Inferior parietal cortex (tissue), 1 donor: Measurements from ENCODE around the gene MAT2B.
"Not testable (repeated sequence)": the region's sequence is repeated elsewhere in the genome, so short reads cannot be mapped to it uniquely, and the experiment has no call there.

ENCODE experiments used
- DNase-seq: peaks from one replicate; pipeline ENCODE4 v3.0.0-alpha.2; 2016; ENCODE audit errors: extremely low spot score

The MAT2B gene

DNA sequence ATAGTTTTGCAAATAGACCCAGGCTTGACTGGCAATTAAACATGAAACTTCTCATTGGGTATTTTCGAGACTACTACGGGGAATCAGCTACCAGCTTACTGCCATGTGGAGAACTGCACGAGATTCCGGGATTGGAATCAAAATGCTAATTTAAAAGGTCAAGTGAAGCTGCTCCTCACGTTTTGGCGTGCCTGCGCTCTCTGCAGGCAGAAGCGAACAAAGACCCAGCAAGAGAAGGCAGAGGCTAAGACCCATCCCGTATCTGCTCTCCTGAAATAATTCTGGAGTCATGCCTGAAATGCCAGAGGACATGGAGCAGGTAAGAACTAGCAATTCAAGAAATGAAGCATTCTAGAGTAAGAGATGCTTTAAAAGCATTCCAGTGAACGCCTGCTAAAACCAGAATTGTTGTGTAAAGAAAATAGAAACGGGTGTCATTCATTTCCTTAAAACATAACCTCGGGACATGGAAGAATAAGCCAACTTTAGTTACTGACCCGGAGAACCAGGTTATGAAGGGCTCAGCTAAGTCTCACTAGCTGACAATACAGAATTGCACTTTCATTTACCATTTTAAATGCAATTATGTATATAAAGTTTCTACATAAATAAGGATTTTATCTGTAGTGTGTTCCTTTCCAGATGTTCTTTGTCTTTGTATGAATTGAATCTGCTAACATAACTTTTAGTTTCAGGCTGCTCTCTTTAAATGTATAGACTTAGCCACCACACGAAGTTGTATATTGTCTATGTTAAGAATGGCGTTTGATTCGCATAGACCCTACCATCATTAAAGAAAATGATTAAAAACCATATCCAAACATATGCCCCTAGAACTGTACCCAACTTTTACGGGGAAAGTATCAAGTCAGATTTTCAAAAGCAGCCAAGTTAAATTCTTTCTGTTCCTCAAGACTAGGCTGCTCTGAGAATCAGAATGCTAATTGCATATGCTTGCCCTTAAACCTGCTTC is 2.0 kb upstream of the MAT2B start:
- DNase-seq: peak; percentile 73

DNA sequence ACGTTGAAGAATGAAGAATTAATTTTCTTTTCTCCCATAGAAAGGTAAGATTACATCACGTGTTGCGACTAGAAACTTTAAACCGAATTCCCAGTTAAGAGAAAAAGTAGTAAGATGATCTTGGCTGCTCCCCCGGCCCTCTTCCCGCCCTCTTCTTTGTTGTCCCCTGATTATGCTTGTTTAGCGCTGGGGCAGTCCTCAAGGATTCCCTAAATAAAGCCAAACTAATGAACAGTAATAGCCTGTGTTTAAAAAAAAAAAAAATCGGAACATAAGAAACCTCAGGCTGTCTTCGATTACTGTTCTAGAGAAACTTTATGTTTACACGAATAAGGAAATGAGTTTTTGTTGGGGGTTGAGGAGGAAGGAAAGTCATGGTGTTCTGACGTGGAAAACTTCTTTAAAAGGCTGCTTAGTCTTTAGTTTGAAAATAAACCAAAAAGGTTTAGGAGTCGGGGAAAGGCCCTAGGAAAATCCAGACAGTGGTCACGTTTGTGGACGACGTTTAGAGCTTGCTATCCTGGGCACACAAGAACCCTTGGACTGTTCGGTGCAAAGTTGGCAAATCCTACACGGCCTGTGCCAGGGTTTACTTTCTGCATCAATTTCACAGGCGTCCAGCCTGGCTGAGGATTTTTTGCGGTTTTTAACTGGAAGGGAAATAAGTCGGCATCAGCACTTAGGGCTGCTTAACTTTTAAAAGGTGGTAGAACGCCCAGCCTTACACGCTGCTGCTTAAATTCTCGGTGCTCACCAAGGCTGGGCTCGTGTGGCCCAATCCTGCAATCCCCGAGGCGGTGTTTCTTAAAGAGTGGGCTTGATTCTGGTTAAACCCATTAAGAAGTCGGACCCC is 1.1 kb upstream of the MAT2B start:
- peak; percentile 67 for DNase-seq

DNA sequence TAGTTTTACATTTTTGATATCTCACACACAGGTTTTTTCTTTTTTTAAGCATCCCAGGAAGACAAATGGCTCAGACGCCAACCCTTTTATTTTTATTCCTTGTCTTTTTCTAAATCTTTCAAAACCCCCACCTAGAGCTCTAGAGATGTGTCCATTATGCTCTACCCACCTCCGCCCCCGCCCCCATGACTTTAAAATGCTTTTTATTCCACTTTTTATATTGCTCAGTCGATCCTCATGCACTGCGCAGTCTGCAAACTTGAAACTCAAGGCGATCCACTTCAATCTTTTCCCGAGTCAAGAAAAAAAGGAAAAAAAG is 411 bp upstream of the MAT2B start:
- no peak for DNase-seq

DNA sequence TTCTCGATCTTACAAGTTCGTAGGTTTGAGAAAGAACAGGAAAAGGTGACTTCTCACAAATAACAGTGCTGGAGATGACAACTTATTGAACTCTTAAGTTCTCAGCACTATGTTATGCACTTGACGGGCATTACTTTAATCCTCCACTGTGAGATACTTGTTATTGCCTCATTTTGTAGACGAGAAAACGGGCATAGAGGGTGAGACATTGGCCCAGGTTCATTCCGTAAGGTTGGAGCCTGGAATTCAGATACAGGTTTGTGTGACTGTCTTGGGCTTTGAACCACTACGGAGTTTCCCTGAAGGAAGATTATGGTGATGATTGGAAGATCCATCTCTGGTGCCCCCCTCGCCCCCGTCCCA is 657 bp downstream of the MAT2B start:
- no peak for DNase-seq

DNA sequence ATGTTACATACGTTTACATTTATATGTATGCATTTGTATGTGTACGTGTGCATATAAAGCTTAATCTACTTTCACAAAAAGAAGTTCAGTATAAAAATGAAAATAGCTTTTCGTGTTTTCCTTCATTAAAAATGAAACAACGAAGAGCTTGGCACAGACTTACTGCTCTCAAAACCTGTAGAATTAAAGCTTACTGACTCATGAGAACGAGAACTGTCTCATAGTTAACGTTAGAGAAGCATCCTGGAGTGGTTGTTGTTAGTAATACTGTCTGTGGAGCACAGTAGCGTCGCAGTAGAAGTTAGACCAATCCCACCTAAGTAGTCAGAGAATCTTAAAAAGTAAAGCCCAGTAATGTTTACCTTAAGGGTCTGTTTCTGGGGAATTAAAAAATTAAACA is 1.3 kb downstream of the MAT2B start:
- DNase-seq: no peak

DNA sequence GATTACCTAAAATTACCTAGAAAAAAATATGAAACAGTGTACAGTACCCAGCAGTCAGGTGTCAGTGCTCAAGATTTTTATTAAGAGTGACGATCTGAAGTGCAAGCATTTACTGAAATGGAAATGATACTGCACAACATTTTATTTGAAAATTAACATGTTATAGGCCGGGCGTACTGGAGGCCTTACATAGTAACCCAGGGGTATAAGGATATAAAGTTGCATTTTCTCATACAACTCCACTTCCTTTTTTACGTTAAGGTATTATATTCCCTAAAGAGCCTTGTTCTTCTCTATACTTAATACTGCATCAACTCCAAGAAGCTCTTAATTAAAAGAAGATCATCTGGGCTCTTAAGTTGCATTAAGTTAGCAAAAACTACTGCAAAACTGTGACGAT is 3.3 kb downstream of the MAT2B start:
- no peak for DNase-seq

- DNase-seq: peak; percentile 33
Measured at GRCh38 chr5:163509291-163509951, 4.0 kb downstream of the MAT2B start.

- no peak for DNase-seq
Measured at GRCh38 chr5:163512526-163512925, 7.1 kb downstream of the MAT2B start.

DNA sequence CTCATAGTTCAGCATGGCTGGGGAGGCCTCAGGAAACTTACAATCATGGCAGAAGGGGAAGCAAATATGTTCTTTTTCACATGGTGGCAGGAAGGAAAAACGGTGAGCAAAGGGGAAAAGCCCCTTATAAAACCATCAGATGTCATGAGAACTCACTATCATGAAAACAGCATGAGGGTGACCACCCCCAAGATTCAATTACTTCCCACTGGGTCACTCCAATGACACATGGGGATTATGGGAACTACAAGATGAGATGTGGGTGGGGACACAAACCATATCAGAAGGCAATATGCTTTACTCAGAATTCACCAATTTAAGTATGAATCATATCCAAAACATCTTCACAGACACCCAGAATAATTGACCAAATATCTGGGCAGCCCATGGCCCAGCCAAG is 19.7 kb downstream of the MAT2B start:
- DNase-seq: no peak

DNA sequence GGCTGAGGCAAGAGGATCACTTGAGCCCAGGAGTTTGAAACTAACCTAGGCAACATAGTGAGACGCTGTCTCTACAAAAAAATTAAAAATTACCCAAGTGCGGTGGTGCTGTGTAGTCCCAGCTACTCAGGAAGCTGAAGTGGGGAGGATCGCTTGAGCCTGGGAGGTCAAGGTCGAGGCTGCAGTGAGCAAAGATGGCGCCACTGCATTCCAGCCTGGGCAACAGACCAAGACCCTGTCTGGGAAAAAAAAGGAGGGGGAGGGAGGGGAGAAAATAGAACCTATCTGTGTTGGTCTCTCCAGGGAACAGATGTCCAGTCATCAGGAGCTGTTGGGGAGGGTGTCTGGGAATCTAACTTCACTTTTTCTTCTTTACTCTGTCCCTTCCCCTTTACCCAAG is 24.3 kb downstream of the MAT2B start:
- DNase-seq: no peak

- no peak for DNase-seq
Measured at GRCh38 chr5:163531272-163531671, 25.9 kb downstream of the MAT2B start.

- no peak for DNase-seq
Measured at GRCh38 chr5:163532171-163533084, 27.0 kb downstream of the MAT2B start.

DNA sequence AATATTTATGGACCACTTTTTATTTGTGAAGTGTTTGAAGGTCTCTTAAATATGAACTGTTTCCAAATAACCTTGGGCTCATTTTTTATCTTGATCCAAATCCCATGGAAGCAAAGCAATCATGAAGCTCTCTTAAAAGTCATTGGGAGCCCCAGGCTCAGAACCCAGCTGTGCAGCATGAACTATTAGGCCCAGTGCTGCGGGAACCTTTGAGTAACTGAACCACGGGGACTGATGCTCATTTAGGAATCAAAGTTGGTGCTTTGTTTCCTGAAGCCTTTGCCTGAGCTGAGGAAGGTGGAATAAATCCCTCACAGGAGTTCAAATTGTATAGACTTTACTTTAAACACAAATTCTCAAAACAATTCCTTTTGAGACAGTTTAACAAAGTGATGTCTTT is 27.8 kb downstream of the MAT2B start:
- DNase-seq: no peak

GRCh38 chr5:163534492-163535094 is 29.2 kb downstream of the MAT2B start:
- DNase-seq: no peak

DNA sequence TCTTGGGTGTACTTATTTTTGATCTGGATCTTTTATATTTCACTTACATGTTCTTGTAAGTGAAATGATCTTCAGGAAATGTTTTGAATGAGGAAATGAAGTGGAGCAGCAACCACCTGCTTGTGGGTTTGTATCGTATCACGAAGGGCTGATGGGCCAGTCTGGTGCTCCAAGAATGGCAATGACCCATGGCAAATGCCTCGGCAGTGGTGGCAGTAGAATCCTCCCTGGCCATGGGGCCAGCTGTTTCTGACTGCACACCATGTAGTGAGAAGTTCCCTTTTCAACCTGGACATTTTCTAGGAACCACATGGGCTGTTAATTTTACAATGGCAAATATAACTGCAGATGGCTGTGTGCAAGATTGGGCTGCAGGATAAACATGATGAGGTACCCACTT is 29.9 kb downstream of the MAT2B start:
- no peak for DNase-seq

GRCh38 chr5:163536442-163536841 is 31.0 kb downstream of the MAT2B start:
- not testable (repeated sequence) for DNase-seq

DNA sequence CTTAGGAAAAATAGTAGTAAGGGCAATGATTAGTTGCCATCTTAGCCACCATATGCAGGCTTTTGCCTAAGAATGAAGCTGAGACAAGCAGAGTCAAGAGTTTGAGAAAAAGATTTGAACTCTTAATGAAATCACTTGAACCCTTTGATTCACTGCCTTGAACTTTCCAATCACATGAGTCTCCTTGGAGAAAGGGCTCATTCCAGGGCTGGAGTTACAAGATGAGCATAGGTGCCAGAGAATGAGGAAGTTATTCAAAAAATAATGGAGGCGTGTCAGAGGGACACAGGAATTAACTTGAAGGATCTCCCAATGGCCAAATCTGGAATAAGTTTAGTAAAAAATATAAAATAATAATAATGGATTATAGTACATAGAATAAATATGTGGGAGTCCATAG is 35.3 kb downstream of the MAT2B start:
- no peak for DNase-seq

DNA sequence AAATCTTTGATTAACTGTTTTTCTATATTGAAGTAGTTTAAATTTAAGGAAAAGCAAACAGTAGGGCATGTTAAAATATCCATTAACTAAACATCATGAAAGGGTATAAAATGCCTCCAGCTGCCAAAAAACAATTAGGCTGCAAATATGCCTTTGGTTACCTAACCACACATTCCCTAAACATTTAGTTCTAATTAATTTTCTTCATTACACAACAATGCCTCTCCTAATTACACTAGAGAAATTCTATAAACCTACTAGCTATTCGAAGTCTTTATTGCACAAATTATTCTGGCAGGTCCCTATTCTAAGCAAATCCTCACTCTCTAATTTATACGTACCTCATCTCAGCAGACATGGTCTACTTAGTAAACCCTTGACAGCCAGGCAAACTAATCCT is 37.4 kb downstream of the MAT2B start:
- DNase-seq: no peak

DNA sequence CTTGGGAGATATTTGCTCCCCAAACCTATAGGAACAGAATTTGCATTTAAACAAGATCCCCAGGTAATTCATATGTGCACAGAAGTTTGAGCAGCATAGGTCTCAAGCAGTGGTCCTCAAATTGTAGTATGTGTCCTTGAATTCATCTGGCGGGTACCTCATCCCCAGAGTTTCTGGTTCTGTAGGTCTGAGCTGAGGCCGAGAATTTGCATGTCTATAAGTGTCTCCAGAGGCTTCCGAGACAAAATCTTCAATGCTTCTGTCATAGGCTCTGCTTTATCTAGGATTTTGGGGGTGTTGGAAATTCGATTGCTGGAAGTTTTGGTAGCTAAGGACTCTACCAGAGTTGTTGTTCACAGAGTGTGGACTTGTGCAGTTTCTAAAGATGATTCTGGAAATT is 38.6 kb downstream of the MAT2B start:
- no peak for DNase-seq

DNA sequence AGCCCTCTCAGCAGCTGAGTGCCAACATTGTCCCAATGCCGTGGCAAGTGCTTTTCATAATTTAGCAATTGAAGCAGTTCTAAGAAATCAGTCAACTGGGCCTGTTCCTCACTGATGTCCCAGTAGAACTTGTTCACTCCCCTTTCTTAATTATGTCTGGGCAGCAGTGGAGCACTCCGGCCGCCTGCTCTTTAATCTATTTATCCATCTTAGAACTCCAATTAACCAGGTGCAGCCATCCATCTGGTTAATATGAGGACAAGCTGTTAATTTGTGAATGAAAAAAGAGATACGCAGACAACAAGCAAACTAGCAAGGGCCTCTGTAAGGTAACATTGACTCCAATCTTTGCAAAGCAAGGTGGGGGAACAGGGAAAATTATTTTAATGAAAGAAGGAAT is 39.4 kb downstream of the MAT2B start:
- no peak for DNase-seq

DNA sequence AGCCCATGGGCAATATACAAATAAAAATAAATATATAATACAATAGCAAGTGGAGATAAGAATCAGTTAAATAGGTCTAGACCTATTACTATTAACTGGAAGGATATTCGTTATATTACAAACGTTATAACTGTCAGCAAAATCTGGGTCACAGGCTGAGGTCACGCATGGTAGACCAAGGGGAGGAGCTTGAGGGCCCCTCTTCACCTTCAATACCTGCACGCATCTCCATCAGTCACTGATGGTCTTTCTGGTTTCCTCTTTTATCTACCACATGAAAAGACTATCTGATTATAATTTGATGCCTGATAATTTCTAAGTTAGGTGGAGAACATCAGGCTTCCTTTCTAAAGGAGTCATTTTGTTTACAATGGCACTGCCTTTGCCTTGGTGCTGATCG is 43.2 kb downstream of the MAT2B start:
- DNase-seq: no peak
